Activated T-helper 2 cell treated with anti-CD3 and anti-CD28 coated beads, Interferon-gamma antibody, Interleukin-2, Interleukin-4, amounts not matched to agents 10 μg/mL and 5 μg/mL and 100 μg/mL, durations not matched to agents 14 hours and 24 hours and 36 hours (primary cell): Measurements from ENCODE around the gene ACSL4. TPM values are rescaled to one million over a fixed set of nuclear protein-coding genes. Genes with fewer than 3 reads are reported as not detected.

ENCODE experiments used
- DNase-seq: peaks from one replicate; pipeline ENCODE4 v3.0.0; 2021; ENCODE audit warnings: low spot score
- H3K27ac Mint-ChIP-seq: one replicate; pipeline ENCODE4 v1.8.0; 2021; ENCODE audit warnings: mixed read lengths
- H3K27me3 Mint-ChIP-seq: one replicate; pipeline ENCODE4 v1.8.0; 2021; ENCODE audit warnings: low read depth, mixed read lengths
- H3K36me3 Mint-ChIP-seq: one replicate; pipeline ENCODE4 v1.8.0; 2021; ENCODE audit warnings: low read depth, mixed read lengths
- H3K4me1 Mint-ChIP-seq: one replicate; pipeline ENCODE4 v1.8.0; 2021; ENCODE audit warnings: low read depth, mixed read lengths
- H3K4me3 Mint-ChIP-seq: one replicate; pipeline ENCODE4 v1.8.0; 2021; ENCODE audit warnings: low read depth, mild to moderate bottlenecking, moderate library complexity, mixed read lengths
- H3K9me3 Mint-ChIP-seq: one replicate; pipeline ENCODE4 v1.8.0; 2021; ENCODE audit warnings: mixed read lengths
- intact Hi-C: fragments of 100-400 bp; cut with micrococcal nuclease; formaldehyde crosslinking; loops from one replicate; pipeline ENCODE4 v1.15.1; 2023
- total RNA-seq: library from RNA; stranded (reverse); gene quantifications from 2 replicates; pipeline ENCODE4 v1.2.3, GENCODE V29; 2022

Gene ACSL4
- total RNA-seq, 1 donor from 2014 or later = 102 TPM

- H3K36me3 Mint-ChIP-seq = peaks cover 27% of the 10 kb centered on the region
- no peaks in the 10 kb centered on the region for H3K27me3 Mint-ChIP-seq
- DNase-seq = no peak
- H3K27ac Mint-ChIP-seq = no peak overlapping the region
- intact Hi-C loops = loop anchor here (10.0 kb wide), 1 partner anchor 234 kb away; the partner anchor contains the start of gene GUCY2F
- peaks cover 22% of the 10 kb centered on the region for H3K4me1 Mint-ChIP-seq
- H3K4me3 Mint-ChIP-seq = no peak overlapping the region
- H3K9me3 Mint-ChIP-seq = no peaks in the 10 kb centered on the region
Observed at GRCh38 chrX:109719264-109719663, 13.8 kb downstream of the ACSL4 start.

- H3K4me3 Mint-ChIP-seq = no peak overlapping the region
- peaks cover 30% of the 10 kb centered on the region for H3K36me3 Mint-ChIP-seq
- H3K27ac Mint-ChIP-seq = no peak overlapping the region
- H3K4me1 Mint-ChIP-seq = peaks cover 26% of the 10 kb centered on the region
- no peak for DNase-seq
- H3K27me3 Mint-ChIP-seq = no peaks in the 10 kb centered on the region
- H3K9me3 Mint-ChIP-seq = no peaks in the 10 kb centered on the region
- intact Hi-C loops = loop anchor here (10.0 kb wide), 1 partner anchor 232 kb away; the partner anchor contains the start of gene GUCY2F
Observed at GRCh38 chrX:109716431-109717028, 16.5 kb downstream of the ACSL4 start.

GRCh38 chrX:109714340-109714958 lies 18.6 kb downstream of the ACSL4 start:
- intact Hi-C loops = loop anchor here (5.0 to 10.0 kb wide), 2 partner anchors 128 to 230 kb away; partner anchors contain the start of gene GUCY2F
- Mint-ChIP-seq H3K4me1 (peaks cover 30% of the 10 kb centered on the region), H3K36me3 (peaks cover 30% of the 10 kb centered on the region)

GRCh38 chrX:109710181-109710580 lies 22.9 kb downstream of the ACSL4 start:
- H3K36me3 Mint-ChIP-seq = peaks cover 23% of the 10 kb centered on the region
- intact Hi-C loops = loop anchor here (5.0 to 10.0 kb wide), 2 partner anchors 132 to 225 kb away; partner anchors contain the start of gene GUCY2F
- H3K4me1 Mint-ChIP-seq = peaks cover 44% of the 10 kb centered on the region
- H3K27ac Mint-ChIP-seq = no peak overlapping the region
- DNase-seq = no peak
- no peaks in the 10 kb centered on the region for H3K27me3 Mint-ChIP-seq
- H3K4me3 Mint-ChIP-seq = no peak overlapping the region
- no peaks in the 10 kb centered on the region for H3K9me3 Mint-ChIP-seq

More at GRCh38 chrX:109714340-109714958, 18.6 kb downstream of the ACSL4 start:
- Mint-ChIP-seq H3K9me3 (no peaks in the 10 kb centered on the region), H3K4me3 (no peak overlapping the region), H3K27ac (no peak overlapping the region), H3K27me3 (no peaks in the 10 kb centered on the region)
- DNase-seq = no peak

GRCh38 chrX:109709129-109709631 lies 23.9 kb downstream of the ACSL4 start:
- H3K27me3 Mint-ChIP-seq = no peaks in the 10 kb centered on the region
- H3K27ac Mint-ChIP-seq = peak overlapping the region; percentile 73
- peak overlapping the region; percentile 45 for H3K4me3 Mint-ChIP-seq
- peaks cover 33% of the 10 kb centered on the region for H3K36me3 Mint-ChIP-seq
- intact Hi-C loops = loop anchor here (1.0 to 5.0 kb wide), 3 partner anchors 14 to 73 kb away; no protein-coding TSS in a partner anchor
- H3K4me1 Mint-ChIP-seq = peaks cover 54% of the 10 kb centered on the region
- DNase-seq = no peak
- no peaks in the 10 kb centered on the region for H3K9me3 Mint-ChIP-seq

GRCh38 chrX:109707720-109708119 lies 25.3 kb downstream of the ACSL4 start:
- intact Hi-C loops = loop anchor here (2.0 to 5.0 kb wide), 2 partner anchors 13 to 75 kb away; no protein-coding TSS in a partner anchor
- H3K4me3 Mint-ChIP-seq = peak overlapping the region; percentile 47
- H3K36me3 Mint-ChIP-seq = peaks cover 23% of the 10 kb centered on the region
- DNase-seq = no peak
- H3K27ac Mint-ChIP-seq = no peak overlapping the region
- no peaks in the 10 kb centered on the region for H3K9me3 Mint-ChIP-seq
- H3K4me1 Mint-ChIP-seq = peaks cover 48% of the 10 kb centered on the region
- H3K27me3 Mint-ChIP-seq = no peaks in the 10 kb centered on the region

- H3K4me1 Mint-ChIP-seq = peaks cover 47% of the 10 kb centered on the region
- peak overlapping the region; percentile 47 for H3K4me3 Mint-ChIP-seq
- intact Hi-C loops = loop anchor here (5.0 kb wide), 1 partner anchor 75 kb away; no protein-coding TSS in a partner anchor
- H3K36me3 Mint-ChIP-seq = peaks cover 27% of the 10 kb centered on the region
- DNase-seq = no peak
- no peaks in the 10 kb centered on the region for H3K9me3 Mint-ChIP-seq
- H3K27ac Mint-ChIP-seq = no peak overlapping the region
- no peaks in the 10 kb centered on the region for H3K27me3 Mint-ChIP-seq
Observed at GRCh38 chrX:109707319-109707718, 25.7 kb downstream of the ACSL4 start.

GRCh38 chrX:109704563-109704962 lies 28.5 kb downstream of the ACSL4 start:
- no peak for DNase-seq
- intact Hi-C loops = no loop called here
- Mint-ChIP-seq H3K27me3 (no peaks in the 10 kb centered on the region), H3K9me3 (no peaks in the 10 kb centered on the region), H3K4me3 (no peak overlapping the region), H3K4me1 (peaks cover 35% of the 10 kb centered on the region), H3K27ac (peak overlapping the region; percentile 59), H3K36me3 (peaks cover 23% of the 10 kb centered on the region)

GRCh38 chrX:109697855-109698254 lies 35.2 kb downstream of the ACSL4 start:
- Mint-ChIP-seq H3K9me3 (no peaks in the 10 kb centered on the region), H3K27ac (no peak overlapping the region), H3K27me3 (no peaks in the 10 kb centered on the region), H3K4me1 (peaks cover 25% of the 10 kb centered on the region), H3K36me3 (peaks cover 27% of the 10 kb centered on the region), H3K4me3 (no peak overlapping the region)
- DNase-seq = no peak
- intact Hi-C loops = no loop called here

GRCh38 chrX:109696146-109696740 lies 36.8 kb downstream of the ACSL4 start:
- H3K4me3 Mint-ChIP-seq = no peak overlapping the region
- H3K27ac Mint-ChIP-seq = peak overlapping the region; percentile 36
- intact Hi-C loops = no loop called here

GRCh38 chrX:109695637-109696036 lies 37.4 kb downstream of the ACSL4 start:
- Mint-ChIP-seq H3K9me3 (no peaks in the 10 kb centered on the region), H3K4me1 (peaks cover 31% of the 10 kb centered on the region), H3K27me3 (no peaks in the 10 kb centered on the region), H3K4me3 (no peak overlapping the region), H3K27ac (no peak overlapping the region), H3K36me3 (peaks cover 23% of the 10 kb centered on the region)
- intact Hi-C loops = loop anchor here (2.0 kb wide), 1 partner anchor 13 kb away; no protein-coding TSS in a partner anchor
- DNase-seq = no peak

More at GRCh38 chrX:109696146-109696740, 36.8 kb downstream of the ACSL4 start:
- peaks cover 28% of the 10 kb centered on the region for H3K4me1 Mint-ChIP-seq
- H3K9me3 Mint-ChIP-seq = no peaks in the 10 kb centered on the region
- DNase-seq = no peak
- peaks cover 20% of the 10 kb centered on the region for H3K36me3 Mint-ChIP-seq
- H3K27me3 Mint-ChIP-seq = no peaks in the 10 kb centered on the region

GRCh38 chrX:109691752-109692151 lies 41.3 kb downstream of the ACSL4 start:
- no peaks in the 10 kb centered on the region for H3K9me3 Mint-ChIP-seq
- no peaks in the 10 kb centered on the region for H3K27me3 Mint-ChIP-seq
- peaks cover 29% of the 10 kb centered on the region for H3K4me1 Mint-ChIP-seq
- no peak overlapping the region for H3K27ac Mint-ChIP-seq
- DNase-seq = no peak
- H3K4me3 Mint-ChIP-seq = no peak overlapping the region
- intact Hi-C loops = no loop called here
- H3K36me3 Mint-ChIP-seq = peaks cover 22% of the 10 kb centered on the region
